Ammon's horn (tissue), 1 donor: ENCODE data around the gene PRKAR1B.

Experiments
- DNase-seq: peaks from one replicate; pipeline ENCODE4 v3.0.0-alpha.2; 2016; ENCODE audit warnings: low spot score

Gene PRKAR1B

GRCh38 chr7:739983-740942, 13.2 kb upstream of the PRKAR1B start:
- no peak for DNase-seq

GRCh38 chr7:739455-739982, 12.4 kb upstream of the PRKAR1B start:
- DNase-seq: no peak

- no peak for DNase-seq
Observed at GRCh38 chr7:738723-739454, 11.8 kb upstream of the PRKAR1B start.

- no peak for DNase-seq
Observed at GRCh38 chr7:738241-738640, 11.2 kb upstream of the PRKAR1B start.

GRCh38 chr7:734808-735207, 7.7 kb upstream of the PRKAR1B start:
- no peak for DNase-seq

GRCh38 chr7:734214-734613, 7.1 kb upstream of the PRKAR1B start:
- DNase-seq: no peak

- DNase-seq: no peak
Observed at GRCh38 chr7:732556-732955, 5.5 kb upstream of the PRKAR1B start.

- DNase-seq: no peak
Observed at GRCh38 chr7:732094-732541, 5.0 kb upstream of the PRKAR1B start.

- DNase-seq: no peak
Observed at GRCh38 chr7:731440-732085, 4.5 kb upstream of the PRKAR1B start.

GRCh38 chr7:730501-731439, 3.7 kb upstream of the PRKAR1B start:
- no peak for DNase-seq

- no peak for DNase-seq
Observed at GRCh38 chr7:729140-730000, 2.3 kb upstream of the PRKAR1B start.

GRCh38 chr7:728602-729001, 1.5 kb upstream of the PRKAR1B start:
- DNase-seq: no peak

- no peak for DNase-seq
Observed at GRCh38 chr7:727806-728460, 852 bp upstream of the PRKAR1B start.

- DNase-seq: no peak
Observed at GRCh38 chr7:726854-727103, 302 bp downstream of the PRKAR1B start.

GRCh38 chr7:726084-726853, 812 bp downstream of the PRKAR1B start, which contains the start of gene DNAAF5:
Gene DNAAF5 (plus strand): TSS chr7:726699. CDS start chr7:726721, 22 bp downstream.
- DNase-seq: peak; percentile 90

GRCh38 chr7:725223-726005, 1.7 kb downstream of the PRKAR1B start:
- no peak for DNase-seq

GRCh38 chr7:724298-724697, 2.8 kb downstream of the PRKAR1B start:
- DNase-seq: no peak

- DNase-seq: no peak
Observed at GRCh38 chr7:723541-723940, 3.5 kb downstream of the PRKAR1B start.
